A673 (cell line): ENCODE data around the gene HMGA1. TPM values are rescaled to one million over a fixed set of nuclear protein-coding genes. Genes with fewer than 3 reads are reported as not detected.
"Not testable (repeated sequence)": the region's sequence is repeated elsewhere in the genome, so short reads cannot be mapped to it uniquely, and the experiment has no call there.

Experiments used
- BruUV-seq: library from RNA; stranded (reverse); fragments of 400-500 nt; replicated peaks from 2 replicates; lab custom pipeline; 2021; lab: Mats Ljungman, UMichigan
- CTCF ChIA-PET: fragments of 300-600 bp; sonication (Branson Sonifier 250); formaldehyde crosslinking; loops from one replicate; lab custom pipeline; 2022; ENCODE audit warnings: antibody characterized with exemption; lab: Charles Lee
- POLR2A ChIA-PET: fragments of 300-600 bp; sonication (Branson Sonifier 250); formaldehyde crosslinking; loops from one replicate; lab custom pipeline; 2022; ENCODE audit warnings: antibody characterized with exemption; ENCODE audit not compliant: low non-redundant PET; lab: Charles Lee
- DNase-seq: peaks from one replicate; pipeline ENCODE4 v3.0.0-alpha.2; 2015; ENCODE audit warnings: low spot score
- H3K27ac ChIP-seq: fragments of 200-600 bp; sonication (generic); 2 replicates; pipeline ENCODE4 v1.5.1; 2016; ENCODE audit warnings: mixed run types, low read depth, mild to moderate bottlenecking, mixed read lengths, antibody characterized with exemption, low read length; ENCODE audit not compliant: poor library complexity, severe bottlenecking
- H3K27me3 ChIP-seq: fragments of 200-600 bp; sonication (generic); replicated peaks from 2 replicates; pipeline ENCODE4 v1.6.1; 2017; ENCODE audit warnings: mixed run types, low read depth, mild to moderate bottlenecking, mixed read lengths, antibody characterized with exemption, low read length; ENCODE audit not compliant: insufficient read depth, poor library complexity
- H3K36me3 ChIP-seq: fragments of 200-600 bp; sonication (generic); 2 replicates; pipeline ENCODE4 v1.6.1; 2016; ENCODE audit warnings: mixed run types, mild to moderate bottlenecking, mixed read lengths, antibody characterized with exemption, low read length; ENCODE audit not compliant: insufficient read depth, poor library complexity, severe bottlenecking
- H3K4me1 ChIP-seq: fragments of 200-600 bp; sonication (generic); 2 replicates; pipeline ENCODE4 v1.6.1; 2017; ENCODE audit warnings: mixed run types, mild to moderate bottlenecking, mixed read lengths, antibody characterized with exemption, low read length; ENCODE audit not compliant: insufficient read depth, poor library complexity, severe bottlenecking
- H3K4me3 ChIP-seq: fragments of 200-600 bp; sonication (generic); 2 replicates; pipeline ENCODE4 v1.5.1; 2016; ENCODE audit warnings: low read depth, mixed run types, mild to moderate bottlenecking, mixed read lengths, low read length; ENCODE audit not compliant: poor library complexity, severe bottlenecking
- H3K9me3 ChIP-seq: fragments of 200-600 bp; sonication (generic); 2 replicates; pipeline ENCODE4 v1.6.1; 2016; ENCODE audit warnings: mixed run types, low read depth, mild to moderate bottlenecking, mixed read lengths, antibody characterized with exemption, low read length; ENCODE audit not compliant: poor library complexity, severe bottlenecking
- EZH2 ChIP-seq: fragments of 200-600 bp; sonication (generic); IDR thresholded peaks from 2 replicates; pipeline ENCODE4 v1.6.1; 2017; ENCODE audit warnings: borderline replicate concordance, low read depth, mild to moderate bottlenecking, mixed read lengths, antibody characterized with exemption, low read length; ENCODE audit not compliant: poor library complexity, severe bottlenecking
- intact Hi-C: fragments of 100-400 bp; cut with micrococcal nuclease; formaldehyde crosslinking; loops from one replicate; pipeline ENCODE4 v1.10.0; 2022; ENCODE audit not compliant: unreplicated experiment
- total RNA-seq: library from RNA; stranded (reverse); gene quantifications from 2 replicates; pipeline ENCODE4 v1.2.3, GENCODE V29; 2021
- TF ChIP-seq, protein P1 (sequence below): fragments of 300-800, 200-600 bp; sonication (generic); conservative IDR thresholded peaks from 2 replicates; pipeline ENCODE4 v1.5.1; 2017; ENCODE audit warnings: low read depth, mild to moderate bottlenecking, antibody characterized with exemption, low read length, moderate library complexity, mixed read lengths

Gene HMGA1
- total RNA-seq, 1 experiment from 2014 or later = 248 TPM

DNA sequence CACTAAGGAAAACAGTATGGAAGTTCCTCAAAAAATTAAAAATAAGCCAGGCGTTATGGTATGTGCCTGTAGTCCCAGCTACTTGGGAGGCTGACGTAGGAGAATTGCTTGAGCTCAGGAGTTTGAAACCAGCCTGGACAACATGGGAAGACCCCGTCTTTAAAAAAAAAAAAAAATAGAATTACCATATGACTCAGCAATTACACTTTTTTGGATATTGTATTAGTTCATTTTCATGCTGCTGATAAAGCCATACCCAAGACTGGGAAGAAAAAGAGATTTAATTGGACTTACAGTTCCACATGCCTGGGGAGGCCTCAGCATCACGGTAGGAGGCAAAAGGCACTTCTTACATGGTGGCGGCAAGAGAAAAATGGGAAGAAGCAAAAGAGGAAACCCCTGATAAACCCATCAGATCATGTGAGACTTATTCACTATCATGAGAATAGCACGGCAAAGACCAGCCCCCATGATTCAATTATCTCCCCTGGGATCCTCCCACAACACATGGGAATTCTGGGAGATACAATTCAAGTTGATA is 22.9 kb downstream of the HMGA1 start:
- no peaks in the 10 kb centered on the region for H3K27me3 ChIP-seq
- TF ChIP-seq EZH2 = no peak
- TF ChIP-seq, protein P1, sequence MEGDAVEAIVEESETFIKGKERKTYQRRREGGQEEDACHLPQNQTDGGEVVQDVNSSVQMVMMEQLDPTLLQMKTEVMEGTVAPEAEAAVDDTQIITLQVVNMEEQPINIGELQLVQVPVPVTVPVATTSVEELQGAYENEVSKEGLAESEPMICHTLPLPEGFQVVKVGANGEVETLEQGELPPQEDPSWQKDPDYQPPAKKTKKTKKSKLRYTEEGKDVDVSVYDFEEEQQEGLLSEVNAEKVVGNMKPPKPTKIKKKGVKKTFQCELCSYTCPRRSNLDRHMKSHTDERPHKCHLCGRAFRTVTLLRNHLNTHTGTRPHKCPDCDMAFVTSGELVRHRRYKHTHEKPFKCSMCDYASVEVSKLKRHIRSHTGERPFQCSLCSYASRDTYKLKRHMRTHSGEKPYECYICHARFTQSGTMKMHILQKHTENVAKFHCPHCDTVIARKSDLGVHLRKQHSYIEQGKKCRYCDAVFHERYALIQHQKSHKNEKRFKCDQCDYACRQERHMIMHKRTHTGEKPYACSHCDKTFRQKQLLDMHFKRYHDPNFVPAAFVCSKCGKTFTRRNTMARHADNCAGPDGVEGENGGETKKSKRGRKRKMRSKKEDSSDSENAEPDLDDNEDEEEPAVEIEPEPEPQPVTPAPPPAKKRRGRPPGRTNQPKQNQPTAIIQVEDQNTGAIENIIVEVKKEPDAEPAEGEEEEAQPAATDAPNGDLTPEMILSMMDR = no peak
- no peak for DNase-seq
- no peaks in the 10 kb centered on the region for H3K9me3 ChIP-seq
- no peaks in the 10 kb centered on the region for H3K36me3 ChIP-seq
- no peaks in the 10 kb centered on the region for H3K4me1 ChIP-seq
- no peak overlapping the region for H3K27ac ChIP-seq
- no peak overlapping the region for H3K4me3 ChIP-seq
- BruUV-seq = no TSS peak
- CTCF ChIA-PET = no interaction called here
- intact Hi-C loops = no loop called here
- POLR2A ChIA-PET = no interaction called here

DNA sequence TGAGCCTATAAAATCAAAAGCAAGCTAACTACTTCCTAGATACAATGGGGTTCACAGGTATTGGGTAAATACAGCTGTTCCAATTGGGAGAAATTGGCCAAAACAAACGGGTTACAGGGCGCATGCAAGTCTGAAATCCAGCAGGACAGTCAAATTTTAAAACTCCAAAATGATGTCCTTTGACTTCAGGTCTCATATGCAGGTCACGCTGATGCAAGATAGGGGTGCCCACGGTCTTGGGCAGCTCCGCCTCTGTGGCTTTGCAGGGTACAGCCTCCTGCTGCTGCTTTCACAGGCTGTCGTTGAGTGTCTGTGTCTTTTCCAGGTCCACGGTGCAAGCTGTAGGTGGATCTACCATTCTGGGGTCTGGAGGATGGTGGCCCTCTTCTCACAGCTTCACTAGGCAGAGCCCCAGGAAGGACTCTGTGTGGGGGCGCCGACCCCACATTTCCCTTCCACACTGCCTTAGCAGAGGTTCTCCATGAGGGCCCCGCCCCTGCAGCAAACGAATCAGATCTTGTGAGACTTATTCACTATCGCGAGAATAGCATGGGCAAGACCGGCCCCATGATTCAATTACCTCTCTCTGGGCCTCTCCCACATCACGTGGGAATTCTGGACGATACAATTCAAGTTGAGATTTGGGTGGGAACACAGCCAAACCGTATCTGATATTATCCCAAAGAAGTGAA is 24.0 kb downstream of the HMGA1 start:
- no peaks in the 10 kb centered on the region for H3K9me3 ChIP-seq
- no TSS peak for BruUV-seq
- ChIA-PET POLR2A (no interaction called here), CTCF (no interaction called here)
- no peaks in the 10 kb centered on the region for H3K4me1 ChIP-seq
- DNase-seq = no peak
- no peaks in the 10 kb centered on the region for H3K36me3 ChIP-seq
- H3K27ac ChIP-seq = no peak overlapping the region
- no peak for TF ChIP-seq EZH2
- TF ChIP-seq, protein P1 = no peak
- intact Hi-C loops = no loop called here
- no peak overlapping the region for H3K4me3 ChIP-seq
- H3K27me3 ChIP-seq = no peaks in the 10 kb centered on the region

DNA sequence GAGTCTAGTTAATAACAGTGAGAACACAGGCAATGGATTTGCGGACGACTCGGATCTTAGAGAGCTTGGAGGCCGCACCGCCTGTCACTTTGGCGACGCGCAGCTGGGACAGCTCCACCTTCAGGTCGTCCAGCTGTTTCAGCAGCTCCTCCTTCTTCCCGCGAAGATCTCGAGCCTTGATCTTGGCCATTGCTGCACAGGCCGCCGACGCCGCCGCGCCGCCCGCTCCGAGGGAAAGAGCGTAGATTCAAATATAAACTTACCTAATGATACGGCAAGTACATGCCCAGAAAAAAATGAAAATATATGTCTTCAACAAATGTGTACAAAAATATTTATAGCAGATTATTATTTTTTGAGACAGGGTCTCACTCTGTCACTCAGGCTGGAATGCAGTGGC is 26.8 kb downstream of the HMGA1 start:
- H3K27me3 ChIP-seq, CTCF ChIA-PET, POLR2A ChIA-PET, H3K4me1 ChIP-seq, H3K9me3 ChIP-seq, H3K27ac ChIP-seq, H3K36me3 ChIP-seq, DNase-seq, intact Hi-C loops, BruUV-seq, H3K4me3 ChIP-seq: not testable (repeated sequence)
